GM19025 (cell line): Measurements from ENCODE around the gene AAK1.
"Not testable (repeated sequence)": the region's sequence is repeated elsewhere in the genome, so short reads cannot be mapped to it uniquely, and the experiment has no call there.

Experiments used
- ATAC-seq: cut with Tn5 transposase; IDR thresholded peaks from one replicate; pipeline ENCODE4 v1.9.1; 2021; ENCODE audit warnings: mild to moderate bottlenecking, low read depth, moderate library complexity; ENCODE audit not compliant: unreplicated experiment

The AAK1 gene

GRCh38 chr2:69422198-69422597 is 221.3 kb downstream of the AAK1 start:
- ATAC-seq = no peak

GRCh38 chr2:69419111-69419510 is 224.4 kb downstream of the AAK1 start:
- ATAC-seq = not testable (repeated sequence)

GRCh38 chr2:69416147-69416546 is 227.4 kb downstream of the AAK1 start:
- no peak for ATAC-seq
